H9 (cell line): Measurements from ENCODE around the gene KRT6A. TPM values are rescaled to one million over a fixed set of nuclear protein-coding genes. Genes with fewer than 3 reads are reported as not detected.

Experiments
- DNase-seq: peaks from one replicate; pipeline ENCODE4 v3.0.0-alpha.2; 2017
- H2AFZ ChIP-seq: one replicate; pipeline ENCODE4 v1.6.1; 2013; ENCODE audit warnings: mild to moderate bottlenecking, low read length, control low read depth, moderate library complexity
- H2AK5ac ChIP-seq: 2 replicates; pipeline ENCODE4 v1.6.1; 2013; ENCODE audit warnings: low read length, control low read depth, mixed read lengths; ENCODE audit not compliant: insufficient read length
- H2BK120ac ChIP-seq: one replicate; pipeline ENCODE4 v1.6.1; 2013; ENCODE audit warnings: low read depth, mild to moderate bottlenecking, low read length, control low read depth, inconsistent platforms; ENCODE audit not compliant: poor library complexity, severe bottlenecking
- H2BK12ac ChIP-seq: 2 replicates; pipeline ENCODE4 v1.6.1; 2013; ENCODE audit warnings: low read length, control low read depth, mixed read lengths, low read depth; ENCODE audit not compliant: insufficient read length
- H2BK15ac ChIP-seq: 2 replicates; pipeline ENCODE4 v1.6.1; 2013; ENCODE audit warnings: low read depth, low read length, control low read depth
- H2BK20ac ChIP-seq: one replicate; pipeline ENCODE4 v1.6.1; 2013; ENCODE audit warnings: low read depth, mild to moderate bottlenecking, low read length, control low read depth, inconsistent platforms; ENCODE audit not compliant: poor library complexity, severe bottlenecking
- H2BK5ac ChIP-seq: 2 replicates; pipeline ENCODE4 v1.6.1; 2013; ENCODE audit warnings: low read length, control low read depth, mixed read lengths; ENCODE audit not compliant: insufficient read length
- H3K14ac ChIP-seq: 2 replicates; pipeline ENCODE4 v1.6.1; 2013; ENCODE audit warnings: low read length, control low read depth; ENCODE audit not compliant: insufficient read depth
- H3K18ac ChIP-seq: 2 replicates; pipeline ENCODE4 v1.6.1; 2013; ENCODE audit warnings: low read depth, mild to moderate bottlenecking, mixed read lengths, low read length, control low read depth; ENCODE audit not compliant: insufficient read length
- H3K23ac ChIP-seq: 2 replicates; pipeline ENCODE4 v1.6.1; 2013; ENCODE audit warnings: low read length, control low read depth, mixed read lengths, low read depth; ENCODE audit not compliant: insufficient read length
- H3K23me2 ChIP-seq: 2 replicates; pipeline ENCODE4 v1.6.1; 2013; ENCODE audit warnings: low read depth, mild to moderate bottlenecking, mixed read lengths, low read length, control low read depth; ENCODE audit not compliant: insufficient read length, poor library complexity, severe bottlenecking
- H3K27ac ChIP-seq: 2 replicates; pipeline ENCODE4 v1.5.1; 2013; ENCODE audit warnings: low read length, control low read depth, mixed read lengths, low read depth; ENCODE audit not compliant: insufficient read length
- H3K27me3 ChIP-seq: 2 replicates; pipeline ENCODE4 v1.6.1; 2013; ENCODE audit warnings: low read length, control low read depth, inconsistent platforms; ENCODE audit not compliant: insufficient read depth
- H3K4ac ChIP-seq: 2 replicates; pipeline ENCODE4 v1.6.1; 2013; ENCODE audit warnings: low read depth, mild to moderate bottlenecking, control low read depth, inconsistent platforms, low read length, moderate library complexity
- H3K4me1 ChIP-seq: 2 replicates; pipeline ENCODE4 v1.6.1; 2013; ENCODE audit warnings: low read length, control low read depth, inconsistent platforms; ENCODE audit not compliant: insufficient read depth
- H3K4me2 ChIP-seq: 2 replicates; pipeline ENCODE4 v1.6.1; 2013; ENCODE audit warnings: low read length, control low read depth, mixed read lengths; ENCODE audit not compliant: insufficient read length, insufficient read depth
- H3K56ac ChIP-seq: 2 replicates; pipeline ENCODE4 v1.6.1; 2013; ENCODE audit warnings: low read depth, mild to moderate bottlenecking, mixed read lengths, low read length, control low read depth; ENCODE audit not compliant: insufficient read length
- H3K79me1 ChIP-seq: 2 replicates; pipeline ENCODE4 v1.6.1; 2013; ENCODE audit warnings: low read depth, mild to moderate bottlenecking, moderate library complexity, low read length, control low read depth, inconsistent platforms; ENCODE audit not compliant: insufficient read depth, poor library complexity, severe bottlenecking
- H3K79me2 ChIP-seq: 2 replicates; pipeline ENCODE4 v1.6.1; 2013; ENCODE audit warnings: low read length, control low read depth, inconsistent platforms; ENCODE audit not compliant: insufficient read depth
- H3K9ac ChIP-seq: 2 replicates; pipeline ENCODE4 v1.6.1; 2013; ENCODE audit warnings: low read length, control low read depth, mixed read lengths; ENCODE audit not compliant: insufficient read length; ENCODE audit errors: extremely low read depth
- H3K9me3 ChIP-seq: one replicate; pipeline ENCODE4 v1.6.1; 2013; ENCODE audit warnings: low read depth, low read length, inconsistent platforms; ENCODE audit not compliant: control insufficient read depth
- H3T11ph ChIP-seq: one replicate; pipeline ENCODE4 v1.6.1; 2013; ENCODE audit warnings: mild to moderate bottlenecking, low read length, control low read depth, inconsistent platforms
- H4K20me1 ChIP-seq: one replicate; pipeline ENCODE4 v1.6.1; 2013; ENCODE audit not compliant: control insufficient read depth, insufficient read length, insufficient read depth
- H4K5ac ChIP-seq: 2 replicates; pipeline ENCODE4 v1.6.1; 2013; ENCODE audit warnings: low read depth, mild to moderate bottlenecking, mixed read lengths, low read length, control low read depth; ENCODE audit not compliant: insufficient read length
- H4K8ac ChIP-seq: replicated peaks from 2 replicates; pipeline ENCODE4 v1.6.1; 2013; ENCODE audit warnings: low read length, control low read depth, mixed read lengths, low read depth; ENCODE audit not compliant: insufficient read length
- H4K91ac ChIP-seq: 2 replicates; pipeline ENCODE4 v1.6.1; 2013; ENCODE audit warnings: low read depth, mild to moderate bottlenecking, moderate library complexity, mixed read lengths, low read length, control low read depth; ENCODE audit not compliant: insufficient read length
- H3K27ac Mint-ChIP-seq, 3 experiments: 2 replicates in 2 of 3; 3 replicates in 1 of 3; pipeline ENCODE4 v1.8.0; 2020 to 2021; ENCODE audit warnings: mixed read lengths in 3 of 3, mild to moderate bottlenecking in 1 of 3, moderate library complexity in 1 of 3
- H3K27me3 Mint-ChIP-seq: 2 replicates; pipeline ENCODE4 v1.8.0; 2021; ENCODE audit warnings: low read depth, mild to moderate bottlenecking, moderate library complexity, mixed read lengths
- H3K36me3 Mint-ChIP-seq, 3 experiments: 2 replicates in 2 of 3; 3 replicates in 1 of 3; pipeline ENCODE4 v1.8.0; 2020 to 2021; ENCODE audit warnings: low read depth in 3 of 3, mixed read lengths in 3 of 3; ENCODE audit not compliant: insufficient read depth in 1 of 3
- H3K4me1 Mint-ChIP-seq, 2 experiments: 2 replicates each; pipeline ENCODE4 v1.8.0; 2020; ENCODE audit warnings: mixed read lengths in 2 of 2
- H3K4me3 Mint-ChIP-seq, 2 experiments: 2 replicates in 1 of 2; 3 replicates in 1 of 2; pipeline ENCODE4 v1.8.0; 2020 to 2021; ENCODE audit warnings: mild to moderate bottlenecking in 2 of 2, mixed read lengths in 2 of 2, moderate library complexity in 1 of 2
- H3K9me3 Mint-ChIP-seq, 2 experiments: 2 replicates in 1 of 2; 3 replicates in 1 of 2; pipeline ENCODE4 v1.8.0; 2020; ENCODE audit warnings: mild to moderate bottlenecking in 2 of 2, mixed read lengths in 2 of 2, moderate library complexity in 1 of 2
- WGBS: extraction: QIAGEN DNeasy Blood & Tissue Kit; methylation state at CpG from one replicate; pipeline ENCODE4 v1.1.7; 2013; ENCODE audit warnings: missing lambda C conversion rate, low lambda C conversion rate, mixed read lengths; ENCODE audit not compliant: insufficient read length; ENCODE audit errors: extremely low coverage; 5-methylcytosine and 5-hydroxymethylcytosine counted together
- total RNA-seq: library from RNA; stranded (reverse); gene quantifications from 2 replicates; pipeline ENCODE4 v1.2.1, GENCODE V29; 2021
- TF ChIP-seq, protein P1 (sequence below): fragments of 200-600 bp; sonication (generic); conservative IDR thresholded peaks from 3 replicates; pipeline ENCODE4 v1.8.0; 2021; ENCODE audit warnings: antibody characterized with exemption, mild to moderate bottlenecking

The KRT6A gene
- total RNA-seq, 1 experiment from 2014 or later = not detected

DNA sequence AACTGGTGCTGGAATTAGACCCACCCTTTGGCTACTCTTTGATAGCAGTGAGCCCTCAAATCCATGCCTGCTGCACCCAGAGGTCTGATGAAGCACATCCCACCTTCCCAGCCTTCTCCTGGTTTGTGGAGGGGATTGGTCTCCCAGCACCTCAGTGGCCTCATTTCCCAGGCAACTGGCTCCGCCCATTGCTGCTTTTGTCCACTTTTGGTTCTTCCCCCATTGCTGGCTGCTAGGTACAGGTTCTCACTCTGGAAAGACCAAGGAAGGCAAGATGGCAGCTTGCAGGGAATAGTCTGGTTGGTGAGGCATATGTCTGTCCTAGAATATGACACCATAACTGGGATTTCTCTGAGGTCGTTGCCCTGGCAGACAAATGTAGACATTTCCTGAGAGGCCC is 37.3 kb upstream of the KRT6A start:
- H2AFZ ChIP-seq = no peak overlapping the region
- no peak overlapping the region for H3K4ac ChIP-seq
- no peaks in the 10 kb centered on the region for H3K23me2 ChIP-seq
- H3K14ac ChIP-seq = no peak overlapping the region
- no peak overlapping the region for H3K4me2 ChIP-seq
- H4K8ac ChIP-seq = no peak overlapping the region
- no peak overlapping the region for H2AK5ac ChIP-seq
- no peaks in the 10 kb centered on the region; the same call in 1 of the 2 replicates for H3K27me3 ChIP-seq
- no peaks in the 10 kb centered on the region for H3K9me3 Mint-ChIP-seq
- no peak overlapping the region for H4K91ac ChIP-seq
- H3T11ph ChIP-seq = no peak overlapping the region
- no peak overlapping the region for H2BK5ac ChIP-seq
- TF ChIP-seq, protein P1, sequence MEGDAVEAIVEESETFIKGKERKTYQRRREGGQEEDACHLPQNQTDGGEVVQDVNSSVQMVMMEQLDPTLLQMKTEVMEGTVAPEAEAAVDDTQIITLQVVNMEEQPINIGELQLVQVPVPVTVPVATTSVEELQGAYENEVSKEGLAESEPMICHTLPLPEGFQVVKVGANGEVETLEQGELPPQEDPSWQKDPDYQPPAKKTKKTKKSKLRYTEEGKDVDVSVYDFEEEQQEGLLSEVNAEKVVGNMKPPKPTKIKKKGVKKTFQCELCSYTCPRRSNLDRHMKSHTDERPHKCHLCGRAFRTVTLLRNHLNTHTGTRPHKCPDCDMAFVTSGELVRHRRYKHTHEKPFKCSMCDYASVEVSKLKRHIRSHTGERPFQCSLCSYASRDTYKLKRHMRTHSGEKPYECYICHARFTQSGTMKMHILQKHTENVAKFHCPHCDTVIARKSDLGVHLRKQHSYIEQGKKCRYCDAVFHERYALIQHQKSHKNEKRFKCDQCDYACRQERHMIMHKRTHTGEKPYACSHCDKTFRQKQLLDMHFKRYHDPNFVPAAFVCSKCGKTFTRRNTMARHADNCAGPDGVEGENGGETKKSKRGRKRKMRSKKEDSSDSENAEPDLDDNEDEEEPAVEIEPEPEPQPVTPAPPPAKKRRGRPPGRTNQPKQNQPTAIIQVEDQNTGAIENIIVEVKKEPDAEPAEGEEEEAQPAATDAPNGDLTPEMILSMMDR = no peak
- H3K27ac Mint-ChIP-seq = no peak overlapping the region
- no peaks in the 10 kb centered on the region for H3K79me1 ChIP-seq
- H3K4me3 Mint-ChIP-seq = no peak overlapping the region
- H3K27me3 Mint-ChIP-seq = peaks cover 8% of the 10 kb centered on the region
- no peak overlapping the region for H3K18ac ChIP-seq
- H3K9me3 ChIP-seq = no peaks in the 10 kb centered on the region
- H2BK12ac ChIP-seq = no peak overlapping the region
- H2BK20ac ChIP-seq = no peak overlapping the region
- no peak overlapping the region for H2BK15ac ChIP-seq
- H3K56ac ChIP-seq = no peak overlapping the region
- H3K36me3 Mint-ChIP-seq = no peaks in the 10 kb centered on the region
- no CpG with 5 or more reads among the region's 2 CpGs for WGBS
- no peak for DNase-seq
- no peaks in the 10 kb centered on the region for H3K4me1 ChIP-seq
- H4K20me1 ChIP-seq = no peaks in the 10 kb centered on the region
- no peak overlapping the region for H3K9ac ChIP-seq
- H3K79me2 ChIP-seq = no peaks in the 10 kb centered on the region
- no peak overlapping the region for H4K5ac ChIP-seq
- 0 out of 4 replicates have a peak, but pooled peaks cover 0 to 2% of the 10 kb centered on the region in 2 experiments for H3K4me1 Mint-ChIP-seq
- H3K23ac ChIP-seq = no peak overlapping the region
- no peak overlapping the region for H2BK120ac ChIP-seq
- H3K27ac ChIP-seq = no peak overlapping the region
